Activated naive CD8-positive, alpha-beta T cell treated with anti-CD3 and anti-CD28 coated beads for 36 hours (primary cell): ENCODE measurements around the gene GDNF. TPM values are rescaled to one million over a fixed set of nuclear protein-coding genes. Genes with fewer than 3 reads are reported as not detected.
"Not testable (repeated sequence)": the region's sequence is repeated elsewhere in the genome, so short reads cannot be mapped to it uniquely, and the experiment has no call there.

Experiments
- DNase-seq: peaks from one replicate; pipeline ENCODE4 v3.0.0; 2021
- H3K27ac Mint-ChIP-seq: one replicate; pipeline ENCODE4 v1.8.0; 2022; ENCODE audit warnings: mild to moderate bottlenecking, moderate library complexity, mixed read lengths
- H3K27me3 Mint-ChIP-seq: one replicate; pipeline ENCODE4 v1.8.0; 2022; ENCODE audit warnings: mild to moderate bottlenecking, mixed read lengths
- H3K36me3 Mint-ChIP-seq: one replicate; pipeline ENCODE4 v1.8.0; 2021; ENCODE audit warnings: mild to moderate bottlenecking, mixed read lengths
- H3K4me1 Mint-ChIP-seq: one replicate; pipeline ENCODE4 v1.8.0; 2021; ENCODE audit warnings: mixed read lengths
- H3K4me3 Mint-ChIP-seq: one replicate; pipeline ENCODE4 v1.8.0; 2022; ENCODE audit warnings: mild to moderate bottlenecking, moderate library complexity, mixed read lengths
- H3K9me3 Mint-ChIP-seq: one replicate; pipeline ENCODE4 v1.8.0; 2022; ENCODE audit warnings: mixed read lengths
- total RNA-seq, 2 experiments: library from RNA; stranded (reverse); gene quantifications; one replicate each; pipeline ENCODE4 v1.2.3, GENCODE V29; 2021

The GDNF gene
- total RNA-seq, 2 experiments from 2014 or later, result not detected

DNA sequence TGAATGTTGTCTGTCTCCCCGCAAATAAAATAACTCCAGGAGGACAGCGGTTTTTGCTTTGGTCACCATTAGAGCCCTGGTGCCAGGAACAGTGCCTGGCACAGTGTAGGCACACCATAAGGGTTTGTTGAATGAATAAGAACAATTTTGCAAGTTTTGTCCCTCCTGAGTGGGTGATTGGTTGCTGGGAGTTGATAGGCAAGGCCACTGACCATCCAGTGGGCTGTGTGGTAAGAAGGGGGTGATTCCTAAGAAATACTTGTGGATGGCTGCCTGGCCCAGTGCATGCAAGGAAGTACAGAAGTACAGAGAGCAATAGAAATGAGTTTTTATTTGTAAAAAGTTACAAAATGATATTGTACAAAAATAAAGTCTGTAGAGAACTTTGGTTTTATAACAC, 27.5 kb downstream of the GDNF start:
- Mint-ChIP-seq H3K27ac (no peak overlapping the region), H3K4me3 (no peak overlapping the region), H3K27me3 (peaks cover 12% of the 10 kb centered on the region), H3K4me1 (no peaks in the 10 kb centered on the region), H3K36me3 (no peaks in the 10 kb centered on the region), H3K9me3 (no peaks in the 10 kb centered on the region)
- DNase-seq, result no peak

DNA sequence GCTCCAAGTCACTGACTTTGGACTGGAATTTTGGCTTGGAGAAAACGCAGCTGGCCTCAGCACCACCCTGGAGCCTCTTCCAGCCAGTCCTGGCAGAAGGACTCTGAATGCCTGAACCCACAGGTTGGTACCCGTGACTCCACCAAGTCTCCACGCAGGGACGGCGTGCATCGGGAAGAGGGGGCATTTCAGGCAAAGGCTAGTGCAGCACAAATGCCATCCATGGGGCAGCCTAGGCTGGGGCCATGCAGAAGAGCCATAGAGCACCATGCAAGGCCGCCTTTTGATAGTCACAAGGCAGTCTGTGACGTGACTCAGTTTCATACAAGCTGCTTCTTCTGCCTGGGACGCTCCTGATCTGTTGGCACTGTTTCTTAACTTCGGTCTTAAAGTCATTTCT, 28.0 kb downstream of the GDNF start:
- H3K9me3 Mint-ChIP-seq, result no peaks in the 10 kb centered on the region
- no peak overlapping the region for H3K27ac Mint-ChIP-seq
- H3K4me1 Mint-ChIP-seq, result no peaks in the 10 kb centered on the region
- H3K4me3 Mint-ChIP-seq, result no peak overlapping the region
- peaks cover 12% of the 10 kb centered on the region for H3K27me3 Mint-ChIP-seq
- no peak for DNase-seq
- H3K36me3 Mint-ChIP-seq, result no peaks in the 10 kb centered on the region

- Mint-ChIP-seq H3K27me3 (peaks cover 4% of the 10 kb centered on the region), H3K4me1 (no peaks in the 10 kb centered on the region), H3K36me3 (no peaks in the 10 kb centered on the region), H3K4me3 (no peak overlapping the region), H3K27ac (no peak overlapping the region), H3K9me3 (peaks cover 2% of the 10 kb centered on the region)
- DNase-seq, result no peak
Observed at GRCh38 chr5:37810311-37810710, 29.5 kb downstream of the GDNF start.

GRCh38 chr5:37808945-37809344, 30.9 kb downstream of the GDNF start:
- peaks cover 2% of the 10 kb centered on the region for H3K9me3 Mint-ChIP-seq
- H3K4me3 Mint-ChIP-seq, result no peak overlapping the region
- no peaks in the 10 kb centered on the region for H3K4me1 Mint-ChIP-seq
- no peak for DNase-seq
- H3K27me3 Mint-ChIP-seq, result no peaks in the 10 kb centered on the region
- no peak overlapping the region for H3K27ac Mint-ChIP-seq
- H3K36me3 Mint-ChIP-seq, result no peaks in the 10 kb centered on the region

GRCh38 chr5:37807621-37808301, 32.1 kb downstream of the GDNF start:
- DNase-seq, result no peak
- H3K27ac Mint-ChIP-seq, result no peak overlapping the region
- no peaks in the 10 kb centered on the region for H3K27me3 Mint-ChIP-seq
- H3K9me3 Mint-ChIP-seq, result peaks cover 2% of the 10 kb centered on the region
- H3K4me3 Mint-ChIP-seq, result no peak overlapping the region
- no peaks in the 10 kb centered on the region for H3K4me1 Mint-ChIP-seq
- H3K36me3 Mint-ChIP-seq, result no peaks in the 10 kb centered on the region

GRCh38 chr5:37807015-37807414, 32.8 kb downstream of the GDNF start:
- H3K36me3 Mint-ChIP-seq, result no peaks in the 10 kb centered on the region
- H3K27ac Mint-ChIP-seq, result no peak overlapping the region
- peaks cover 2% of the 10 kb centered on the region for H3K9me3 Mint-ChIP-seq
- H3K4me3 Mint-ChIP-seq, result no peak overlapping the region
- H3K27me3 Mint-ChIP-seq, result no peaks in the 10 kb centered on the region
- H3K4me1 Mint-ChIP-seq, result no peaks in the 10 kb centered on the region
- no peak for DNase-seq

- no peak overlapping the region for H3K4me3 Mint-ChIP-seq
- H3K36me3 Mint-ChIP-seq, result no peaks in the 10 kb centered on the region
- H3K4me1 Mint-ChIP-seq, result no peaks in the 10 kb centered on the region
- H3K27me3 Mint-ChIP-seq, result no peaks in the 10 kb centered on the region
- DNase-seq, result no peak
- peaks cover 2% of the 10 kb centered on the region for H3K9me3 Mint-ChIP-seq
- H3K27ac Mint-ChIP-seq, result no peak overlapping the region
Observed at GRCh38 chr5:37806476-37806875, 33.4 kb downstream of the GDNF start.

- no peak for DNase-seq
- Mint-ChIP-seq H3K27me3 (no peaks in the 10 kb centered on the region), H3K9me3 (peaks cover 2% of the 10 kb centered on the region), H3K4me1 (no peaks in the 10 kb centered on the region), H3K36me3 (no peaks in the 10 kb centered on the region), H3K4me3 (no peak overlapping the region), H3K27ac (no peak overlapping the region)
Observed at GRCh38 chr5:37806016-37806415, 33.8 kb downstream of the GDNF start.

DNA sequence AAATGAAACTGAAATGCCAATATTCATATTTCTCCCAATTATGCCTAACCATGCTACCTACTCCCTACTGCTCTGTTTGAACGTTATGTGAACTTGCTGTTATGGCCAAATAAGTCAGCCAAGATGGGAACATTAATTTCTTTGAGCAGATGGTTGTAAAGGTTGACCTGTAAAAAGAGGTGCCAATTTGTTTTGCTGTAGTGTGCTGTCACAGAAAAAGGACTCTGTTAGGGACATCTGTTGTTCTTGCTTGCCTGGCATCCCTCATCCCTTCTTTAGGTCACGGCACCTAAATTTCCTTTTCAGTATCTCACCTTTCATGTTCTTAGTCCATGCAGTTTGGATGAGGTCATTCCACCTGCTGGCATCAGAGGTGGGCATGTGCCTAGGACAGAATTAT, 35.4 kb downstream of the GDNF start:
- Mint-ChIP-seq H3K27ac (no peak overlapping the region), H3K4me3 (no peak overlapping the region), H3K4me1 (no peaks in the 10 kb centered on the region), H3K27me3 (no peaks in the 10 kb centered on the region), H3K36me3 (no peaks in the 10 kb centered on the region), H3K9me3 (peaks cover 2% of the 10 kb centered on the region)
- no peak for DNase-seq

DNA sequence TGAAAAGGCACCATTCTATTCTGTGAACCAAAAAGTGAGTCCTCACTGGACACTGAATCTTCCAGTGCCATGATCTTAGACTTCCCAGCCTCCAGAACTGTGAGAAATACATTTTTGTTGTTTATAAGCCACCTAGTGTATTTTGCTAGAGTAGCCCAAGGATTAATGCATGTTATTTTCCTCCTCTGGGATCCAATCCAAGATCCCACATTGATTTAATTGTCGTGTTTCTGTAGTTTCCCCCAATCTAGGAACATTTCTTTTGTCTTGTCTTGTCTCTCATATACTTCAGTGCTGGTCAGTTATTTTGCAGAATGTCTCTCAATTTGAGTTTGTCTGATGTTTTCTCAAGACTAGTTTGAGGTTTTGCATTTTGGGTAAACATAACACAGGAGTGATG, 36.4 kb downstream of the GDNF start:
- Mint-ChIP-seq H3K27ac (no peak overlapping the region), H3K4me3 (no peak overlapping the region), H3K9me3 (peaks cover 2% of the 10 kb centered on the region), H3K27me3 (no peaks in the 10 kb centered on the region), H3K36me3 (no peaks in the 10 kb centered on the region), H3K4me1 (no peaks in the 10 kb centered on the region)
- DNase-seq, result no peak

DNA sequence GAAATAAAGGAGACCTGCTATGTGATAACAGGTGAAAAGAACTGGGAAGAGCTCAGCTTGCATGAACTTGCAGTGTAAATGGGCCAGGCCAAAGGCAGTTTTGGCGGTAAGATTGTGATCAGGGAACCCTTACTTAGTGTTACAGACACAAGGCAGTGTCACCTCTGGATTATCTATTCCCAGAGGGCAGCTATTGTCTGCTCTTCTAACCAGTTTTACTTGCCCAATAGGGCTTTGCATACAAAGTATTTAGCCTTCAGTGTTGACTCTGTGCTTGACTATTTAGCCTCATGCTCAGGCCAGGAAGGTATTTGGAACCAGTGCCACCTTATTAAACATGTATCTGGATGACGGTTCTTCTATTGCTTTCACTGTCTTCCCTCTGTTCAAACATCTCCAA, 38.3 kb downstream of the GDNF start:
- DNase-seq, result no peak
- H3K4me3 Mint-ChIP-seq, result no peak overlapping the region
- H3K27ac Mint-ChIP-seq, result no peak overlapping the region
- H3K4me1 Mint-ChIP-seq, result no peaks in the 10 kb centered on the region
- no peaks in the 10 kb centered on the region for H3K27me3 Mint-ChIP-seq
- no peaks in the 10 kb centered on the region for H3K36me3 Mint-ChIP-seq
- peaks cover 2% of the 10 kb centered on the region for H3K9me3 Mint-ChIP-seq

GRCh38 chr5:37799865-37800421, 39.9 kb downstream of the GDNF start:
- no peaks in the 10 kb centered on the region for H3K27me3 Mint-ChIP-seq
- no peak overlapping the region for H3K27ac Mint-ChIP-seq

DNA sequence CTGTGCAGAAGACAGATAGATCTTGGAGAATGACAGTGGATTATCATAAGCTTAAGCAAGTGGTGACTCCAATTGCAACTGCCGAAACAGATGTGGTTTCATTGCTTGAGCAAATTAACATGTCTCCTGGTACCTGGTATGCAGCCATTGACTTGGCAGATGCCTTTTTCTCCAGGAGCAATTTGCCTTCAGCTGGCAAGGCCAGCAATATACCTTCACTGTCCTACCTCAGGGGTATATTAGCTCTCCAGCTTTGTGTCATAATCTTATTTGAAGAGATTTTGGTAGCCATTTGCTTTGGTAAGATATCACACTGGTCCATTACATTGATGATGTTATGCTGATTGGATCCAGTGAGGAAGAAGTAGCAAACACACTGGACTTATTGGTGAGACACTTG, 43.4 kb downstream of the GDNF start:
- H3K4me3 Mint-ChIP-seq, H3K9me3 Mint-ChIP-seq: not testable (repeated sequence)

More at GRCh38 chr5:37799865-37800421, 39.9 kb downstream of the GDNF start:
- Mint-ChIP-seq H3K9me3 (peaks cover 3% of the 10 kb centered on the region), H3K4me1 (no peaks in the 10 kb centered on the region), H3K36me3 (no peaks in the 10 kb centered on the region), H3K4me3 (no peak overlapping the region)
- DNase-seq, result no peak

DNA sequence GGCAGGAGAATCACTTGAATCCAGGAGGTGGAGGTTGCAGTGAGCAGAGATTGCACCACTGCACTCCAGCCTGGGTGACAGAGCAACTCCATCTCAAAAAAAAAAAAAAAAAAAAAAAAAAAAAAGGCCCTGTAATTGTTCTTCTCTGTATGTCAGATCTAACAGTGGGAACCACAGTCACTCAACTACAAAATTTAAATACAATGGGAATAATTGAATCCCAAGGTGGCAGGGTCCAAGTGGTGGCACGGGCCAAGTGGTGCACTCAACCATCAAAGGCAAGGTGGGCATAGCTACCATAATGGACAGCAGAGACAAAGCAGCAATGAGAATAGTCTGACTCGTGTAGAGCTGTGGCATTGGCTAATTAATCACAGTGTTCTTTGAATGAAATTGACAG, 44.5 kb downstream of the GDNF start:
- H3K27me3 Mint-ChIP-seq, H3K4me1 Mint-ChIP-seq, H3K27ac Mint-ChIP-seq, H3K9me3 Mint-ChIP-seq, DNase-seq, H3K4me3 Mint-ChIP-seq, H3K36me3 Mint-ChIP-seq: not testable (repeated sequence)

More for the DNA sequence above, 43.4 kb downstream of the GDNF start:
- H3K4me1 Mint-ChIP-seq, H3K36me3 Mint-ChIP-seq, H3K27ac Mint-ChIP-seq, H3K27me3 Mint-ChIP-seq, DNase-seq: not testable (repeated sequence)

DNA sequence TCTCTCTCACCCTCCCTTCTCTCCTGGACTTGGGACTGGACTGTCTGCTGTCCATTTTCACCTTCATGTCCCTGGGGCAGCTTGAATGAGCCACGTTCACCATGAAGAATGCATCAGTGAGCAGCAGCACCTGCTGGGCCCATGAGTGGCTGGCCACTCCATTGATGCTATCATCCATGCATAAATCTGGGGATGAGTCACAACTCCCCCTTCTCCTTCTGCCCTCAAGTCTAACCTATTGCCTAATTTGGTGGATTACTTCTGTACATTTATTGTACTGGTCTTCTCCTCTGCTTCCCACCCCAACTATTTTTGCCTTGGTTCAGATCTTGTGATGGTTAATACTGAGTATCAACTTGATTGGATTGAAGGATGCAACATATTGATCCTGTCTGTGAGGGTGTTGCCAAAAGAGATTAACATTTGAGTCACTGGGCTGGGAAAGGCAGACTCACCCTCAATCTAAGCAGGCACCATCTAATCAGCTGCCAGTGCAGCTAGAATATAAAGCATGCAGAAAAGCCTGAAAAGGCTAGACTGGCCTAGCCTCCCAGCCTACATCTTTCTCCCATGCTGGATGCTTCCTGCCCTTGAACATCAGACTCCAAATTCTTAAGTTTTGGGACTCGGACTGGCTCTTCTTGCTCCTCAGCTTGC, 46.7 kb downstream of the GDNF start:
- Mint-ChIP-seq H3K27ac (no peak overlapping the region), H3K27me3 (peaks cover 7% of the 10 kb centered on the region), H3K9me3 (peaks cover 7% of the 10 kb centered on the region), H3K4me3 (no peak overlapping the region), H3K36me3 (no peaks in the 10 kb centered on the region), H3K4me1 (no peaks in the 10 kb centered on the region)
- DNase-seq, result no peak

DNA sequence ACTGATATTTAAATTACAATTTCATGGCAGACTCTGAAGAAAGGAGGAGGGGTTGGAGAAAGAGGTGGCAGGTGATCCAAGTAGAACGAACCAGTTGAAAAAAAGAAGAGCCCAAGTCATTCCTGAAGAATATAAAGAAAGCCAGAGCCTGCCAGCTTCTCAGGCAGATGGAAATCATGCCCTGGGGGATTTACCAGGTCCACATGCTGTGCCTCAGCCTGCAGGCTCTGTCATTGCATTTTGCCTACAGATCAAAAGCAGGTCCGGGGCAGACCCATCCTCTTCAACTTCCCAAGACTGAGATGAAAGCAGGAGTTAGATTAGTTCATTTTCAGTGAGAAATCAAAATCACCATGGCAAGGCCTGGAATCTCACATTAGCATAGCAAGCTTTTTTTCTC, 48.5 kb downstream of the GDNF start:
- Mint-ChIP-seq H3K27ac (no peak overlapping the region), H3K9me3 (peaks cover 7% of the 10 kb centered on the region), H3K4me3 (no peak overlapping the region), H3K4me1 (no peaks in the 10 kb centered on the region), H3K27me3 (peaks cover 7% of the 10 kb centered on the region), H3K36me3 (no peaks in the 10 kb centered on the region)
- no peak for DNase-seq
